BLaER1 treated with 17β-estradiol and CSF1 and Interleukin-3, amounts not matched to agents 10 nM and 100 nM (cell line): ENCODE data around the gene FRMD4A.
A peak's percentile ranks its signal among the peaks of the same experiment; 100 is the strongest.

Experiments
- H3K27ac ChIP-seq, 11 experiments: shearing (Covaris generic); formaldehyde crosslinking; 2 replicates each; pipeline ENCODE4 v1.8.1; 2022
- H3K27me3 ChIP-seq, 11 experiments: shearing (Covaris generic); formaldehyde crosslinking; 2 replicates each; pipeline ENCODE4 v1.8.1; 2022
- H3K36me3 ChIP-seq, 11 experiments: shearing (Covaris generic); formaldehyde crosslinking; 2 replicates each; pipeline ENCODE4 v1.8.1; 2022
- H3K4me1 ChIP-seq, 10 experiments: shearing (Covaris generic); formaldehyde crosslinking; 2 replicates each; pipeline ENCODE4 v1.8.1; 2022
- H3K4me2 ChIP-seq, 11 experiments: shearing (Covaris generic); formaldehyde crosslinking; 2 replicates each; pipeline ENCODE4 v1.8.1; 2022
- H3K4me3 ChIP-seq, 10 experiments: shearing (Covaris generic); formaldehyde crosslinking; 2 replicates each; pipeline ENCODE4 v1.8.1; 2022
- H3K9ac ChIP-seq, 11 experiments: shearing (Covaris generic); formaldehyde crosslinking; 2 replicates each; pipeline ENCODE4 v1.8.1; 2022
- H3K9me3 ChIP-seq, 11 experiments: shearing (Covaris generic); formaldehyde crosslinking; replicated peaks in 1 of 11; 2 replicates each; pipeline ENCODE4 v1.8.1; 2022
- H4K20me1 ChIP-seq, 11 experiments: shearing (Covaris generic); formaldehyde crosslinking; 2 replicates each; pipeline ENCODE4 v1.8.1; 2022
- Cebpa-rat ChIP-seq, 11 experiments: shearing (Covaris generic); IDR thresholded peaks; 2 replicates each; pipeline ENCODE4 v1.8.1; 2022

The FRMD4A gene

DNA sequence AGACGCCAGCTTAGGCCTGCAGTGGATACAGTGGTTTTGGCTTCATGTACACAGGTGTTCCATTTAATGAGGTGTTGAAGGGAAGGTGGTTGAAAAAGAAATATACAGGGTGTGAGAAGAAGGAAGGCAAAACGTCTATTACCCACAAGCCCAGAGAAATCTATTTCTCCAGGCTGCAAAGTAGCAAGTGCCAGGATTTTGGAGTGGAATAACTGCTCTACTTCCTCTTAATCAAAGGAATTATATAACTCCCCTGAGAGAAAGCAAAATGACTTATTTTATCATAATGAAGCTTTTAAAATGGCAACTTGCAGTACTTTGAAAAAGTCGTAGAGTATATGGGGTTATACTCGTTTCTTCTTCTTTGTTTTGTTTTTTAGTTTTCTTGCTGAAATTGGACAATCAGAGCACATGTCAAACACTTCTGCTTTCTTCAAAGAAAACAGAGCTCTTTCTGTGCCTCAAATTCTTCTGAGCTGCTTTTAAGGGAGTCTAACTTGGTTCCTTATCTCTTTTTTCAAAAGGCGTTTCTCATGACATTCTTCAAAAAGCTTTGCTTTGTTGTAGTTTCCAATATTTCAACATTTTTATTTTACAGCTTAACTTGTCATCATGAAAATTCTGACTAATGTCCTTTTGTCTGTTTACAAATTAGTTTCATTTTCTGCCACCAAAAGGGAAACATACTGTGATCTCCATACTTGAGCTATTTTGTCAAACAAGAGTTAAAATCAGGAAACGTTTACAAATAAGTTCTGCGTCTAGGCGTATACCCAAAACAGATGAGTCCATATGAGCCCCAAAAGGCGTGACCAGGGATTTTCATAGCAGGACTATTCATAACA lies 289.7 kb downstream of the FRMD4A start:
- no peak overlapping the region for H3K4me3 ChIP-seq
- peak overlapping the region; percentile 0 to 80 (median 34); a peak in 19 of 22 replicates for H3K4me2 ChIP-seq
- H3K27ac ChIP-seq: peak overlapping the region in 10 of 11 experiments; percentile 1 to 75 (median 58); a peak in 15 of 22 replicates
- peak overlapping the region in 5 of 11 experiments; percentile 34 to 69 (median 54); a peak in 7 of 22 replicates for H3K9ac ChIP-seq
- no peaks in the 10 kb centered on the region for H3K27me3 ChIP-seq
- H3K36me3 ChIP-seq: no peaks in the 10 kb centered on the region
- no peak for TF ChIP-seq Cebpa-rat (IDR thresholded peaks at IDR 0.05)
- H4K20me1 ChIP-seq: no peaks in the 10 kb centered on the region
- H3K9me3 ChIP-seq: peaks cover 0 to 5% (median 0%) of the 10 kb centered on the region in 11 experiments; a peak in 3 of 22 replicates
- H3K4me1 ChIP-seq: peaks cover 8 to 29% (median 15%) of the 10 kb centered on the region in 10 experiments; a peak in 16 of 20 replicates

- Histone ChIP-seq H3K4me2 (peak overlapping the region in 9 of 11 experiments; percentile 0 to 80 (median 34); a peak in 14 of 22 replicates), H3K4me1 (peaks cover 8 to 29% (median 15%) of the 10 kb centered on the region in 10 experiments; a peak in 16 of 20 replicates), H3K36me3 (no peaks in the 10 kb centered on the region), H3K9ac (peak overlapping the region in 3 of 11 experiments; percentile 48 to 69 (median 54); a peak in 3 of 22 replicates), H4K20me1 (no peaks in the 10 kb centered on the region), H3K4me3 (no peak overlapping the region), H3K27me3 (no peaks in the 10 kb centered on the region), H3K27ac (peak overlapping the region in 5 of 11 experiments; percentile 64 to 75 (median 75); a peak in 10 of 22 replicates), H3K9me3 (peaks cover 0 to 5% (median 0%) of the 10 kb centered on the region in 11 experiments; a peak in 3 of 22 replicates)
- no peak for TF ChIP-seq Cebpa-rat (IDR thresholded peaks at IDR 0.05)
These were observed 290.6 kb downstream of the FRMD4A start for GRCh38 chr10:14039968-14040668.

DNA sequence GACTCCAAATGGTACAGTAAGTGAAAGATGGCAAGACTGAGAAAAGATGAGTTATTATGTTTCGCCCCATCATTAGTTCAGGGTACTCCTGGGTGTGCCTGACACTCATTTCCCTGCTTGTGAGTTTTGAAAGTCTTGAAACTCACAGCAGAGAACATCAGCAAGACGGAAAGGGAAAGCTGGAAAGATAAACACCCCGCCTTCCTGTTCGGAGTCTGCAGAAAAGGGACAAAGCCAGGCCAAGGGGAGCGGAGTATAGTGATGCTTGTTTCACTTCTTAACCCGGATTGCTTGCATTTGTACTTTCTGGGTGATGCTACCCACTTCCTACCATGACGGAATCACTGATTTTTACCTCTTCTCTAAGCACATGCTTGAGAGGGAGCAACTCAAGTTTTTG lies 294.5 kb downstream of the FRMD4A start:
- Histone ChIP-seq H3K9me3 (peaks cover 0 to 11% (median 0%) of the 10 kb centered on the region in 11 experiments; a peak in 6 of 22 replicates), H3K9ac (no peak overlapping the region), H3K4me2 (no peak overlapping the region), H3K4me1 (peaks cover 8 to 17% (median 8%) of the 10 kb centered on the region in 10 experiments; a peak in 16 of 20 replicates), H3K4me3 (no peak overlapping the region), H3K36me3 (no peaks in the 10 kb centered on the region), H3K27ac (no peak overlapping the region), H3K27me3 (no peaks in the 10 kb centered on the region), H4K20me1 (no peaks in the 10 kb centered on the region)
- no peak for TF ChIP-seq Cebpa-rat (IDR thresholded peaks at IDR 0.05)

GRCh38 chr10:14035506-14035905 lies 295.2 kb downstream of the FRMD4A start:
- no peaks in the 10 kb centered on the region for H3K27me3 ChIP-seq
- peaks cover 0 to 11% (median 0%) of the 10 kb centered on the region in 11 experiments; a peak in 6 of 22 replicates for H3K9me3 ChIP-seq
- H3K9ac ChIP-seq: no peak overlapping the region
- TF ChIP-seq Cebpa-rat (IDR thresholded peaks at IDR 0.05): no peak
- no peak overlapping the region for H3K4me2 ChIP-seq
- no peaks in the 10 kb centered on the region for H3K36me3 ChIP-seq
- peaks cover under 1 to 10% (median 2%) of the 10 kb centered on the region in 10 experiments; a peak in 16 of 20 replicates for H3K4me1 ChIP-seq
- H4K20me1 ChIP-seq: no peaks in the 10 kb centered on the region
- no peak overlapping the region for H3K4me3 ChIP-seq
- no peak overlapping the region for H3K27ac ChIP-seq

GRCh38 chr10:14032406-14032998 lies 298.2 kb downstream of the FRMD4A start:
- H3K4me3 ChIP-seq: no peak overlapping the region
- no peaks in the 10 kb centered on the region for H3K36me3 ChIP-seq
- H3K9ac ChIP-seq: no peak overlapping the region
- no peaks in the 10 kb centered on the region for H4K20me1 ChIP-seq
- H3K4me2 ChIP-seq: no peak overlapping the region
- no peaks in the 10 kb centered on the region for H3K4me1 ChIP-seq
- H3K9me3 ChIP-seq: peaks cover 0 to 11% (median 0%) of the 10 kb centered on the region in 11 experiments; a peak in 7 of 22 replicates
- no peak overlapping the region for H3K27ac ChIP-seq
- H3K27me3 ChIP-seq: no peaks in the 10 kb centered on the region
- TF ChIP-seq Cebpa-rat (IDR thresholded peaks at IDR 0.05): no peak

- H3K27ac ChIP-seq: no peak overlapping the region; a peak in 1 of 22 replicates
- H3K4me3 ChIP-seq: no peak overlapping the region
- no peak for TF ChIP-seq Cebpa-rat (IDR thresholded peaks at IDR 0.05)
- no peaks in the 10 kb centered on the region for H3K36me3 ChIP-seq
- no peak overlapping the region for H3K9ac ChIP-seq
- peak overlapping the region in 5 of 11 experiments; percentile 5 to 95 (median 13); a peak in 5 of 22 replicates for H3K4me2 ChIP-seq
- H3K4me1 ChIP-seq: peaks cover 0 to 50% (median 17%) of the 10 kb centered on the region in 10 experiments; a peak in 12 of 20 replicates
- H4K20me1 ChIP-seq: no peaks in the 10 kb centered on the region
- no peaks in the 10 kb centered on the region for H3K27me3 ChIP-seq
- H3K9me3 ChIP-seq: no peaks in the 10 kb centered on the region; a peak in 3 of 22 replicates
These were observed 304.4 kb downstream of the FRMD4A start for GRCh38 chr10:14026325-14026724.

DNA sequence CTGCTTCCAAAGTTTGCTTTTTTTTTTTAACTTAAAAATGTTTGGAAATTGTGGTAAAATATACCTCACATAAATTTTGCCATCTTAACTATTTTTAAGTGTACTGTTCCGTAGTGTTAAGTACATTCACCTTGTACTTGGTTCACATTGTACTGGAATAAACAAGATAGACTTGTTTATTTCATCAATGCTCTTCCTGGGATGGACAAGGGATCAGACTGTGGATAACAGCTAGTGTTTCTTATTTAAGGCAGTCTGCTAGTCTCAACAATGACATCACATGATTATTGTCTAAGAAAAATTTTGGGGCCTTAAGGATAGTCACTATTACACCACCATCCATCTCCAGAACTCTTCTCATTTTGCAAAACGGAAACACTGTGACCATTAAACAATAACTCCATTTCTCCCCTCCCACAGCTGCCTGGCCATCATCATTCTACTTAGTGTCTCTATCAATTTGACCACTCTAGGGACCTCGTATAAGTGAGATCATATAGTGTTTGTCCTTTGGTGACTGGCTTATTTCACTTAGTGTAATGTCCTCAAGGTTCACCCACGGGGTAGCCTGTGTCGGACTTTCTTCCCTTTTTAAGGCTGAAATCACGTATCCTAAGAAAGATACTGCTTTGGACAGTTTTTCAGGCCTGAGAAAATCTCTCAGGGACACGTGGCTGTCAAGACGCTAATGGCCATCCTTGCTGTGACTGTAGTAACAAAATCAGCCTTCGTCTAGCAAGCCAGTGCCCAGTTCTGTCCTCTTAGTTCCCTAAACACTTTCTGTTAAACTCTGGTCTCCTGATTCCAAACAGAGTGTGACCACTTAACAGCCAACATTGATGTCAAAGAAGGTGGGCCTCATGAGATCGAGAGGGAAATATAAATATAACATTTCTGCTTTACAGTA lies 305.2 kb downstream of the FRMD4A start:
- H4K20me1 ChIP-seq: no peaks in the 10 kb centered on the region
- peak overlapping the region in 6 of 11 experiments; percentile 5 to 95 (median 34); a peak in 7 of 22 replicates for H3K4me2 ChIP-seq
- H3K9me3 ChIP-seq: no peaks in the 10 kb centered on the region; a peak in 1 of 22 replicates
- TF ChIP-seq Cebpa-rat (IDR thresholded peaks at IDR 0.05): no peak
- peaks cover 0 to 50% (median 17%) of the 10 kb centered on the region in 10 experiments; a peak in 12 of 20 replicates for H3K4me1 ChIP-seq
- peak overlapping the region in 1 of 11 experiments; percentile 84; a peak in 1 of 22 replicates for H3K27ac ChIP-seq
- no peaks in the 10 kb centered on the region for H3K27me3 ChIP-seq
- no peak overlapping the region for H3K4me3 ChIP-seq
- no peaks in the 10 kb centered on the region for H3K36me3 ChIP-seq
- H3K9ac ChIP-seq: no peak overlapping the region; a peak in 1 of 22 replicates
